GM19239 (cell line): Measurements from ENCODE around the gene USP17L26.
"Not testable (repeated sequence)": the region's sequence is repeated elsewhere in the genome, so short reads cannot be mapped to it uniquely, and the experiment has no call there.

Source experiments
- DNase-seq: peaks from one replicate; pipeline ENCODE4 v3.0.0; 2011; ENCODE audit warnings: low spot score; ENCODE audit not compliant: insufficient read length
- FAIRE-seq: peaks from 2 replicates; lab custom pipeline; 2011; peaks lifted over from hg19 to GRCh38; lab: Jason Lieb, UNC

USP17L26 gene

GRCh38 chr4:9334358-9334757 lies at the start of gene USP17L26:
Gene USP17L26 (plus strand): TSS chr4:9334658. CDS start chr4:9334658, 0 bp downstream.
- not testable (repeated sequence) for DNase-seq, FAIRE-seq

GRCh38 chr4:9324191-9324590 lies 10.3 kb upstream of the USP17L26 start:
- not testable (repeated sequence) for DNase-seq, FAIRE-seq

- FAIRE-seq = not testable (repeated sequence)
Observed at GRCh38 chr4:9324865-9325264, 9.6 kb upstream of the USP17L26 start, which contains the start of gene USP17L24. Gene USP17L24 (plus strand): TSS chr4:9325165. CDS start chr4:9325165, 0 bp downstream.

GRCh38 chr4:9329611-9330010 lies 4.8 kb upstream of the USP17L26 start, which contains the start of gene USP17L25:
Gene USP17L25 (plus strand): TSS chr4:9329911. CDS start chr4:9329911, 0 bp downstream.
- not testable (repeated sequence) for FAIRE-seq, DNase-seq

More at GRCh38 chr4:9324865-9325264, 9.6 kb upstream of the USP17L26 start, which contains the start of gene USP17L24:
- DNase-seq = not testable (repeated sequence)

- not testable (repeated sequence) for FAIRE-seq, DNase-seq
Observed at GRCh38 chr4:9339103-9339502, 4.6 kb downstream of the USP17L26 start, which contains the start of gene USP17L5. Gene USP17L5 (plus strand): TSS chr4:9339403. CDS start chr4:9339403, 0 bp downstream.

GRCh38 chr4:9343848-9344247 lies 9.4 kb downstream of the USP17L26 start, which contains the start of gene USP17L27:
Gene USP17L27 (plus strand): TSS chr4:9344148. CDS start chr4:9344148, 0 bp downstream.
- not testable (repeated sequence) for DNase-seq, FAIRE-seq

GRCh38 chr4:9348593-9348992 lies 14.1 kb downstream of the USP17L26 start, which contains the start of gene USP17L28:
Gene USP17L28 (plus strand): TSS chr4:9348893. CDS start chr4:9348893, 0 bp downstream.
- DNase-seq, FAIRE-seq: not testable (repeated sequence)

GRCh38 chr4:9350866-9351265 lies 16.4 kb downstream of the USP17L26 start:
- FAIRE-seq = not testable (repeated sequence)

GRCh38 chr4:9353338-9353737 lies 18.9 kb downstream of the USP17L26 start, which contains the start of gene USP17L29:
Gene USP17L29 (plus strand): TSS chr4:9353638. CDS start chr4:9353638, 0 bp downstream.
- FAIRE-seq = not testable (repeated sequence)

More at GRCh38 chr4:9350866-9351265, 16.4 kb downstream of the USP17L26 start:
- not testable (repeated sequence) for DNase-seq

GRCh38 chr4:9362829-9363228 lies 28.4 kb downstream of the USP17L26 start, which contains the start of gene USP17L30:
Gene USP17L30 (plus strand): TSS chr4:9363129. CDS start chr4:9363129, 0 bp downstream.
- not testable (repeated sequence) for FAIRE-seq, DNase-seq

More at GRCh38 chr4:9353338-9353737, 18.9 kb downstream of the USP17L26 start, which contains the start of gene USP17L29:
- not testable (repeated sequence) for DNase-seq

GRCh38 chr4:9379881-9380280 lies 45.4 kb downstream of the USP17L26 start:
- DNase-seq = not testable (repeated sequence)

GRCh38 chr4:9381012-9381534 lies 46.6 kb downstream of the USP17L26 start:
- FAIRE-seq = not testable (repeated sequence)
- DNase-seq = peak; percentile 9

More at GRCh38 chr4:9379881-9380280, 45.4 kb downstream of the USP17L26 start:
- FAIRE-seq = not testable (repeated sequence)

GRCh38 chr4:9384126-9384525 lies 49.7 kb downstream of the USP17L26 start:
- DNase-seq = no peak
- FAIRE-seq = no peak
